ENCODE results near the gene SOX18.

- TF ChIP-seq CTCF (IDR thresholded peaks at IDR 0.05 in 4 of 5, conservative IDR thresholded peaks at IDR 0.05 in 1 of 5) (no peak), POLR2A (IDR thresholded peaks at IDR 0.05) (no peak)
Observed at GRCh38 chr20:64082820-64083377, 33.5 kb upstream of the SOX18 start.

All from gastrocnemius medialis (tissue), 4 donors.